Naive thymus-derived CD8-positive, alpha-beta T cell (primary cell): ENCODE results near the gene CSH1. TPM values are rescaled to one million over a fixed set of nuclear protein-coding genes. Genes with fewer than 3 reads are reported as not detected.
A peak's percentile ranks its signal among the peaks of the same experiment; 100 is the strongest.

ENCODE experiments used
- ATAC-seq, 2 donors: fragments of 150-1000 bp; cut with Tn5 transposase in 1 of 2; sonication (Bioruptor Pico), chemical (Tn5 transposase) in 1 of 2; 1 replicate in 1 of 2; 2 replicates in 1 of 2; pipeline ENCODE4 v1.10.0; 2021; ENCODE audit warnings: mild to moderate bottlenecking in 2 of 2, moderate library complexity in 2 of 2
- POLR2A ChIA-PET: fragments of 350-600 bp; sonication (Branson Sonifier 250); formaldehyde crosslinking; loops from one replicate; lab custom pipeline; 2021; ENCODE audit warnings: antibody characterized with exemption; lab: Charles Lee
- DNase-seq, 10 donors: peaks; one replicate each; pipeline versions ENCODE4 v3.0.0 to v3.0.0-alpha.2; 2020 to 2022
- H3K27ac Mint-ChIP-seq, 10 donors: one replicate each; pipeline ENCODE4 v1.8.0; 2020 to 2022; ENCODE audit warnings: mild to moderate bottlenecking in 10 of 10, mixed read lengths in 10 of 10, moderate library complexity in 4 of 10, inconsistent platforms in 1 of 10
- H3K27me3 Mint-ChIP-seq, 5 donors: one replicate each; pipeline ENCODE4 v1.8.0; 2021 to 2022; ENCODE audit warnings: mixed read lengths in 5 of 5
- H3K36me3 Mint-ChIP-seq, 3 donors: one replicate each; pipeline ENCODE4 v1.8.0; 2020 to 2022; ENCODE audit warnings: mixed read lengths in 3 of 3, mild to moderate bottlenecking in 2 of 3, inconsistent platforms in 1 of 3
- H3K4me1 Mint-ChIP-seq, 4 donors: one replicate each; pipeline ENCODE4 v1.8.0; 2021 to 2022; ENCODE audit warnings: mixed read lengths in 4 of 4
- H3K4me3 Mint-ChIP-seq, 10 donors: one replicate each; pipeline ENCODE4 v1.8.0; 2020 to 2022; ENCODE audit warnings: mild to moderate bottlenecking in 10 of 10, mixed read lengths in 10 of 10, moderate library complexity in 6 of 10, inconsistent platforms in 1 of 10
- H3K9me3 Mint-ChIP-seq, 9 donors: one replicate each; pipeline ENCODE4 v1.8.0; 2020 to 2022; ENCODE audit warnings: mixed read lengths in 9 of 9, mild to moderate bottlenecking in 3 of 9, inconsistent platforms in 1 of 9, moderate library complexity in 1 of 9
- polyA plus RNA-seq, 3 donors: library from polyadenylated mRNA; unstranded; fragments of 300-500 nt; fragmentation: Illumina TruSeq; gene quantifications; one replicate each; pipeline ENCODE4 v1.2.3, GENCODE V29; 2021
- total RNA-seq, 8 experiments: library from RNA in 2 of 8; stranded (reverse) in 2 of 8; gene quantifications; one replicate each; pipeline ENCODE4 v1.2.3 and lab custom pipeline; 2021 to 2026

The CSH1 gene
- total and polyA plus RNA-seq, 5 experiments from 2014 or later = not detected

DNA sequence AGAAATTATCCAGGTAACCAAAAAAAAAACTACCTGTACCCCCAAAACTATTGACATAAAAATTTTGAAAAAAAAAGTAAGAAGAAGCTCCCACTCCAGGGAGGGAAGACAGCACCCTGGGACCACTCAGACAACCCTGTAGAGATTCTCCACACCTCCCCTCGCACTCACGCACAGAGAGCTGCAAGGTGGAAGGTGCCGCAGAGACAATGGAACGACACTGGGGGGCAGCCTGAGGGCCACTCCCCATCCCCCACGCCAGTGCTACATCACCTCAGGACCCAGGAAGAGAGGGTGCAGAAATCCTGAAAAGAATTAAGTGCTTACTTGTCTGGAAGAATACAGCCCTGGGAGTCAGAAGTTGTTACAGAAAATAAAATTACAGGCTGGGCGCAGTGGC is 40.9 kb upstream of the CSH1 start:
- ATAC-seq = no peak
- H3K4me3 Mint-ChIP-seq = no peak overlapping the region

DNA sequence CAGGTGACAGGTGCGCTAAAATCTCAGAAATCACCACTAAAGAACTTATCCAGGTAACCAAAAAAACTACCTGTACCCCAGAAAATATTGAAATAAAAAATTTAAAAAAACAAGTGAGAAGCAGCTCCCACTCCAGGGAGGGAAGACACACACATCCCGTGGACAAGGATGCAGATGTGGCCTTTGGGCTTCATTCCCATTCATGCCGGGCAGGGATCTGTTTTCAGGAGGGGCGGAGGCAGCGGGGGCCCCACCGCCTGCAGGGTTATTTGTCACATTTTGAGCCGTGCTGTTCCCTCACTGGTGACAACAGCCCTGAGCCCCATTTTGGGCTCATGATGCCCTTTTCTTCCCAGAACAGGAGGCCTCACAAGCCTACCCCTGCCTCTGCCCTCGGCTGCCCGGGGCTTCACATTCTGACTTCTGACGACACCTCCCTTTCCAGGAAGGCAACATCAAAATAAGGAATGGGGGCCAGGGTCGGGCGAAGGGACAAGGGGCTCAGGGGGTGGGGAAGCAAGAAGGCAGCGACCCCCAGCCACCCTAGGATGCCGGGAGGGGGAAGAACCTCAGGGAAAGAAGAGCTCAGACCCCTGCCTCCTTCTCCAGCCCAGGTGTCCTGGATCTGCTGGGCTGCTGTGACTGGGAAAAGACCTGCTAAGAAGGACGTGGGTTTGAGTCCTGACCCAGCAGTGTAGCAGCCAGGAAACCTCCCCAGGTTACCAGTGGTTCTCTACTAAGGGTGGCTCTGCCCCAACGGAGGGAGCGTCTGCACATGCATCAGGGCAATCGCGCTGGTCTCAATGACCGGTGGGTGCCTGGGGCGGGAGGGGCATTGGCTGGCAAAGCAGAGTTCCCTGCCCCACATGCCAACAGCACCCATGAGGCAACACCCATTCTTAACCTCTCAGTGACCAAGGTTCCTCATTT is 38.1 kb upstream of the CSH1 start:
- Mint-ChIP-seq H3K27me3 (no peaks in the 10 kb centered on the region), H3K9me3 (no peaks in the 10 kb centered on the region), H3K4me3 (peak overlapping the region in 2 of 10 donors; percentile 41 to 45), H3K4me1 (peaks cover 19 to 71% (median 33%) of the 10 kb centered on the region in 4 donors), H3K27ac (peak overlapping the region in 3 of 10 donors; percentile 22 to 51 (median 32)), H3K36me3 (no peaks in the 10 kb centered on the region)
- no peak for DNase-seq
- POLR2A ChIA-PET = interaction anchor here (1.0 to 6.2 kb wide), 3 partner anchors 12 to 59 kb away, joined by 4 to 47 read pairs (median 5); no protein-coding TSS in a partner anchor
- no peak for ATAC-seq

More for the DNA sequence above, 40.9 kb upstream of the CSH1 start:
- POLR2A ChIA-PET = interaction anchor here (1.0 kb wide), 1 partner anchor 8 kb away, joined by 3 read pairs; no protein-coding TSS in a partner anchor
- Mint-ChIP-seq H3K4me1 (peaks cover 12 to 57% (median 13%) of the 10 kb centered on the region in 4 donors), H3K9me3 (no peaks in the 10 kb centered on the region), H3K36me3 (no peaks in the 10 kb centered on the region), H3K27ac (peak overlapping the region in 1 of 10 donors; percentile 66), H3K27me3 (no peaks in the 10 kb centered on the region)
- DNase-seq = no peak

DNA sequence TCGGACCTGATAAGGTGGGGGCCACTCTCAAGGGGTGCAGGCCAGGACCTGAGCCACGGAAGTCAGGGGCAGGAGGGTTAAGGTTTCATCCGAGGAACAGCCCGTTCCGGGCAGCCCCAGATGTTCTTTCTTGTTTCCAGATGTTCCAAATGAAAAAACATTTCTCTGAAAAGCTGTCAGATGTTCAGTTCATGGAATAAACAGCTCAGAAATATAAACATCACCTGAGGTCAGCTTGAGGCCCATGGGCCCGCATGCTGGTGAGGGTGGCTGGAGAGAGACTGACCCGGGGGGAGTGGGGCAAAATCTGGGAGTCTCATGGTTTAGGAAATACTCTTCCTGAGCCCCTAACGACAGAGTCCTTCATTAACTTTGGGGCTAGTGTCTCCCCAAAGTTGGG is 37.2 kb upstream of the CSH1 start:
- H3K9me3 Mint-ChIP-seq = no peaks in the 10 kb centered on the region
- DNase-seq (no peak), ATAC-seq (no peak)
- POLR2A ChIA-PET = interaction anchor here (1.0 to 6.2 kb wide), 6 partner anchors 10 to 212 kb away, joined by 3 to 47 read pairs (median 4); no protein-coding TSS in a partner anchor
- peak overlapping the region in 4 of 10 donors; percentile 22 to 92 (median 32) for H3K27ac Mint-ChIP-seq
- H3K4me3 Mint-ChIP-seq = peak overlapping the region in 2 of 10 donors; percentile 92 to 93
- H3K36me3 Mint-ChIP-seq = peaks cover 0 to 3% (median 0%) of the 10 kb centered on the region in 3 donors
- peaks cover 19 to 66% (median 30%) of the 10 kb centered on the region in 4 donors for H3K4me1 Mint-ChIP-seq
- H3K27me3 Mint-ChIP-seq = no peaks in the 10 kb centered on the region

DNA sequence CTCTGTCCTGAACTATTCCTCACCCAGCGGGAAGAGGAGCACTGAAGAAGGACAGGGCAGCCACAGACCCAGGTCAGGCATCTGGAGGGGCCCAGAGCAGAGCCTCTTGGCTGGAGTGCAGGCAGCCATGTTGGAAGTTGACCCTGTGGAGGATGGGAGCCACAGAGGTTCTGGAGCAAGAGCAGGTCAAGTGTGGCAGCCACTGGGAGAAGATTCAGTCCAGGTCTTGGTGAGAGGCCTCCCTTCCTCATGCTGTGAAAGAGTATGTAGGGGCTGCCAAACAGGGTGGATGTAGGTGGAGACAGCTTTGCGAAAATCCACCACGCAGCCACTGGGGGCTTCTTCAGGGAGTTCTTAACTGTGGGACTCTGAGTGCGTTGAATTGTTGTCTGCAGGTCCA is 36.3 kb upstream of the CSH1 start:
- peaks cover 0 to 3% (median 0%) of the 10 kb centered on the region in 3 donors for H3K36me3 Mint-ChIP-seq

DNA sequence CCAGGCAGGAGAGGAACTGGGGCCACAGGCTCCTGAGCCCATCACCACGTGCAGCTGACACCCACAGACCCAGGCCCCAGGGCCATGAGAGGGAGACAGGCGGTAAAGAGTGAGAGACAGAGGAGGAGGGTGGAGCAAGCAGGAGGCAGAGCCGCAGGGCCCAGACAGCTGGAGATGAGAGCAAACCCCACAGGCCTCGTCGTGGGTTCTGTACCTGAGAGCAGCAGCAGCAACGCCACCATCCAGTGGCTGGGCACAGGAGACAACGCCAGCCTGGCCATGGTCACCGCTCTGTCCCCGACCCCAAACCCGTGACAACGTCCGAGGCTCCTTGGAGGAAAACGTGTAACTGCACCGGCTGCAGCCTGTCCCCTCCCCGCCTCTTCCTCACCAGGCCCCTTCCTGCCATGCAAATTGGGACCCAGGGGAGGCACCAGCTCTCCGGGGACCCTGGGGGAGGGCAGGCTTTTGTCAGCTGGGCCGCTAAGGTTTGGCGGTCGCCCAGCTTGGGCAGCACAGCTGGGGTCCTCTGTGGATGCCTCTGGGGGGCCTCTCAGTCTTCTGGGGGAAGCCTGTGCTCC is 35.7 kb upstream of the CSH1 start, which contains the start of gene CD79B:
CD79B (minus strand) TSS at position 351 of the 581 bp plus-strand sequence; CDS start at position 281, 70 bp downstream.
- H3K36me3 Mint-ChIP-seq = peaks cover 0 to 3% (median 0%) of the 10 kb centered on the region in 3 donors
- peak in 7 of 10 donors; percentile 11 to 74 (median 37) for DNase-seq
- no peaks in the 10 kb centered on the region for H3K9me3 Mint-ChIP-seq
- peak within 1 kb of the TSS; percentile 87 to 94 (median 93) for H3K4me3 Mint-ChIP-seq
- peak within 1 kb of the TSS; percentile 85 to 94 (median 92) for H3K27ac Mint-ChIP-seq
- peaks cover 15 to 57% (median 29%) of the 10 kb centered on the region in 4 donors for H3K4me1 Mint-ChIP-seq
- no peaks in the 10 kb centered on the region for H3K27me3 Mint-ChIP-seq
- POLR2A ChIA-PET = interaction anchor here (0.7 to 6.2 kb wide), 9 partner anchors 11 to 94 kb away, joined by 3 to 47 read pairs (median 3); partner anchors contain the start of gene ICAM2
- ATAC-seq = peak; percentile 74 to 75

More for the DNA sequence above, 36.3 kb upstream of the CSH1 start:
- H3K9me3 Mint-ChIP-seq = no peaks in the 10 kb centered on the region
- peak overlapping the region; percentile 87 to 94 (median 93) for H3K4me3 Mint-ChIP-seq
- H3K4me1 Mint-ChIP-seq = peaks cover 15 to 62% (median 29%) of the 10 kb centered on the region in 4 donors
- peak overlapping the region in 9 of 10 donors; percentile 69 to 94 (median 92) for H3K27ac Mint-ChIP-seq
- no peaks in the 10 kb centered on the region for H3K27me3 Mint-ChIP-seq
- DNase-seq = no peak
- POLR2A ChIA-PET = interaction anchor here (0.6 to 6.2 kb wide), 12 partner anchors 11 to 213 kb away, joined by 3 to 47 read pairs (median 3); partner anchors contain the start of gene ICAM2
- ATAC-seq = no peak

DNA sequence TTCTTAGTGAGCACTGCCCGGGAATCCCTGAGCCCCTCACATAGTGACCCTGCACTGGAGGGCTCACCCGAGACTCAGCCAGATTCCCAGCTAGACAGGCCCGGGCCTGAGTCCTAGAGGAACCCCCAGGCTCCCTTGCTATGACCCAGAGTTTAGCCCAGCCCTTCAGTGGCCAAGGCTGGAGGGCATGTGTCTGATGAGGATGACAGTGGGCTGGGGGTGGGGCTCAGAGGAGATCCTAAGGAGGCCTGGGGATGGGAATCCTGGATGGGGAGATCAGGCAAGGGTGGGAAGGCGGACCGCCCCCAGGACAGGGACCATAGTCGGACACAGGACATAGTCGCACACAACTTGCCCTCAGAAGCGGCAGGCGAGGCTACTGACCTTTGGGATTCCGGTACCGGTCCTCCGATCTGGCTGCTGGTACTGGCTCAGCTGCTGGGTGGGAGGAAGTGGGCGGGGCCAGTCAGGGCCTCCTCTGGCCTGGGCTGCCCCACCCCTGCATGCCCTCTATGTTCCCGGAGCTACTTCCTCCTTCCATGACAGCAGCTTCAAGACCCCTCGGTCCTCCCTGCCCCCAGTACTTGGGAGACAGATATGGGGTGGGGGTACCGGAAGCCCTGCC is 34.7 kb upstream of the CSH1 start:
- Mint-ChIP-seq H3K9me3 (no peaks in the 10 kb centered on the region), H3K4me3 (peak overlapping the region; percentile 87 to 94 (median 93)), H3K27me3 (no peaks in the 10 kb centered on the region), H3K4me1 (peaks cover 15 to 56% (median 29%) of the 10 kb centered on the region in 4 donors), H3K27ac (peak overlapping the region; percentile 53 to 94 (median 92)), H3K36me3 (peaks cover 0 to 3% (median 0%) of the 10 kb centered on the region in 3 donors)
- POLR2A ChIA-PET = interaction anchor here (0.6 to 6.2 kb wide), 10 partner anchors 11 to 576 kb away, joined by 3 to 47 read pairs (median 4); partner anchors contain the start of genes CEP95 and ICAM2
- ATAC-seq = peak; percentile 76 to 78
- peak in 9 of 10 donors; percentile 28 to 79 (median 51) for DNase-seq

DNA sequence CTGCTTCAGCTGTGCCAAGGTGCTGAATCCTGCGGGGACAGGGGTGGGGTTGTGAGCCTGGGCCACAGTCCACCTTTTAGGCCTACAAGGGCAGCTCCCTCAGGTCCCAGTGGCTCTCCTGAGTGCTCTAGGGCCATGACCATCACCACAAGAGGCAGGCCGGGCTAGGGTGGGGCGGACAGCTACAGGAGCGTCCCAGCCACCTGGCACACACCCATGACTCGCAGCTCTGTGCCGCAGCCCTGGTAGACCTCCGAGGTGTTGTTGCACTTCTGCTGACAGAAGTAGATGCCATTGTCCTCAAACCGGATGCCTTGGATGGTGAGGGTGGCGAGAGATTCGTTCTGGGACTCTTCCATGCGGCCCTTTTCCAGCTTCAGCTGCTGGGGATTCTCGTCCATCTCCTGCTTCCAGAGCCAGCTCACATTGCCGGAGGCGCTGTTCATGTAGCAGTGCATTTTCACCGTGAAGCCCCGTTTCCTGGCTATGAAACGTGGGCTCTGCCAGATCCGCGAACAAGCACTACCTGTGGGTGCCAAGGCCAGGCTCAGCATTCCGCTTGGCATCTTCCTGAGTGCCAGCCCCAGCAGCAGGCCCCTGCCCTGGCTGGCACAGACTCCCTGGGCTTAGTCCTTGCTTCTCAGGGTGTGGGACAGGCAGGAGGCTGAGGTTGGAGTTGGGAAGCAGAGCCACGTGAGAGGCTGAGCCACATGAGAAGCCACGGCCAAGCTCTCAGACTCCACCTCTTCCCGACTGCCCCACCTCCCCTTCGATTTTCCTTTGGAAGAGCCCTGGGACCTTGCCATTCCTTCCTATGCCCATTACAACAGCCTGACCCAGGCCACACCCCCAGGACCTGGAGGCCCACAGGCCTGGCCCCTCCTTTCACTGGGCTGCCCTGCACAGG is 33.7 kb upstream of the CSH1 start:
- Mint-ChIP-seq H3K9me3 (no peaks in the 10 kb centered on the region), H3K27ac (peak overlapping the region in 7 of 10 donors; percentile 18 to 92 (median 90)), H3K36me3 (peaks cover 0 to 3% (median 0%) of the 10 kb centered on the region in 3 donors), H3K4me3 (peak overlapping the region in 8 of 10 donors; percentile 87 to 94 (median 93)), H3K27me3 (no peaks in the 10 kb centered on the region), H3K4me1 (peaks cover 15 to 56% (median 29%) of the 10 kb centered on the region in 4 donors)
- DNase-seq (no peak), ATAC-seq (no peak)
- POLR2A ChIA-PET = interaction anchor here (1.3 to 6.2 kb wide), 2 partner anchors 16 to 104 kb away, joined by 3 to 47 read pairs; no protein-coding TSS in a partner anchor

DNA sequence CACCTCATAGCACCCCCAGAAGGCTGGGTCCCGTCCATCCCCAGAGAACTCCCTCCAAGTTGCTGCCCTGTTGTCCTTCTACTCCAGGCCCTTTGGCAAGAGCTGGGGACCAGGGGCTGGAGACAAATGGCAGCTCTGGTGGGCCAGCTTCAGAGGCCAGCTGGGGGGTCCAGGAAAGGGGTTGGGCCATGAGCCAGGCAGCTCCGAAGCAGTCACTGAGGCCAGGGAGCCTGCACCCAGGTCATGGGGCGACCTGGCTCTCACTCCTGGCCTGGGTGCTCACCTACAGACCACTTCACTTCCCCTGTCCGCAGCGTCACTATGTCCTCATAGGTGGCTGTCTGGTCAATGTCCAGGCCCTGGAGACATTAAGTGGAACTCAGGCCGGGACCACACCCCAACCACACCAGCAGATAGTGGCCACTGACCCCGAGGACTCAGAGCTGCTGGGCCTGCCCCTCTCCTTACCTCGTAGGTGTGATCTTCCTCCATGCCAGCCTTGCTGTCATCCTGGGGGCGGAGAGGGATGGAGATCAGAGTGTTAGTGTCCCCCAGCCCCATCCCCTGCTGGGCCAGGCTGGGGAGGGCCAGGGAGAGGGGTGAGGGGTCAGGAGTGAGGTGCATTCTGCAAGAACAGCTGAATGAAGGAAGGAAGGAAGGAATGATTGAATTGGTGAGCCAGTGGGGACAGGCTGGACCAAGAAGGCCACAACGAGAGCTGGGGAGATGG is 32.8 kb upstream of the CSH1 start:
- POLR2A ChIA-PET = interaction anchor here (6.2 kb wide), 1 partner anchor 17 kb away, joined by 47 read pairs; no protein-coding TSS in a partner anchor
- Mint-ChIP-seq H3K27ac (peak overlapping the region in 2 of 10 donors; percentile 71 to 85), H3K4me1 (peaks cover 15 to 58% (median 29%) of the 10 kb centered on the region in 4 donors), H3K27me3 (no peaks in the 10 kb centered on the region), H3K4me3 (peak overlapping the region in 4 of 10 donors; percentile 38 to 76 (median 60)), H3K9me3 (no peaks in the 10 kb centered on the region), H3K36me3 (peaks cover 0 to 3% (median 0%) of the 10 kb centered on the region in 3 donors)
- no peak for ATAC-seq
- DNase-seq = no peak

DNA sequence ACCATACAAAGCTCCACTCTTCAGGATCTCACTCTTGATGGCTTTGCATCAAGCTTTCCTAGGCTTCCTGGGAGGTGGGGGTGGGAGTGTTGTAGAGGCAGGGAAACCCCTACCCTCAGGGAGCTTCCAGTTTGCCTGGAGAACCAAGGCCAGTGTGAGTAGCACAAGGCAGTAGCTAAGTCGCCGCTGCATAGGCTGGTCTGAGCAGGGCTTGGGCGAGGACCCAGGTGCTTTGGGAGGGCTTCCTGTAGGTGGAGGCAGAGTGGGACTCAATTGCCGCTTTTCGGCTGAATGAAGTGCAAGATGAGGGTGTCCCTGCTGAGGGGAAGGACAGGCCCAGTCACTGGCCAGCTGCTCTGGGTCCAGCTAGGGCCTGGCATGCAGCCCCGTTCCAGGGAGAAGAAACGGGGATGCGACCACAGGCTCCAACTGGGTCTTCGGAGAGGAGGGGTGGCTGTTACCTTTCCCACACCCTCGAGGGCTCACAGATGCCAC is 31.8 kb upstream of the CSH1 start:
- Mint-ChIP-seq H3K4me3 (peak overlapping the region in 1 of 10 donors; percentile 76), H3K27ac (peak overlapping the region in 4 of 10 donors; percentile 8 to 72 (median 28)), H3K36me3 (peaks cover 0 to 3% (median 0%) of the 10 kb centered on the region in 3 donors), H3K27me3 (no peaks in the 10 kb centered on the region), H3K4me1 (peaks cover 14 to 54% (median 28%) of the 10 kb centered on the region in 4 donors), H3K9me3 (no peaks in the 10 kb centered on the region)
- ATAC-seq (no peak), DNase-seq (no peak)
- POLR2A ChIA-PET = interaction anchor here (6.2 kb wide), 1 partner anchor 18 kb away, joined by 47 read pairs; no protein-coding TSS in a partner anchor
